ENCODE measurements around the gene BCDIN3D.
"Not testable (repeated sequence)": the region's sequence is repeated elsewhere in the genome, so short reads cannot be mapped to it uniquely, and the experiment has no call there.

Gene BCDIN3D

DNA sequence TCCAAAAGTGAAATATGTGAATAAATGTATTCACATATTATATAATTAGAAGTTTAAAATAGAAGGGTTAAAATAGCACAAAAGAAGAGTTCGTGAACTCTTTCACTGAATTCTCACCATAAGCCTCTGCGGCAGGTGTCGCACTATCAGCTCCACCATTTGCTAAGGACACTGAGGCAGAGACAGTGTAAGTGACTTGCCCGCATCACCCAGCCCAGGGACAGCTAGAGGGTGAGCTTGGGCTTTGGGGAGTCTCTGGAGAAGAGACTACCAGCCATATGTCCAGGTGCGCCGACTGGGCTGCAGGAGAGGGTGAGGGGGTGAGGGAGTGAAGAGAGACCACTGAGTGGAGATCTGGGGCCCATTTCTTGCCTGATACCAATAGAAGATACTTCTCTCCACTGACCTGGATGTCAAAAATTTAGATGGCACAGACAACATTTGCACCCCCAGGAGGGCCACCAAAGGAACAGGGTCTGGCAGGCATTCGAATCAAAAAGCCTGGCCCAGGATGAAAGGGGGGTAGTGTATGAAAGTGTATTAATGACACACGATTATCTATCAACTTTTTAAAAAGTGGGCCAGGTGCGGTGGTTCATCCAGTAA lies 32.3 kb upstream of the BCDIN3D start:
- DNase-seq = peak; percentile 13

DNA sequence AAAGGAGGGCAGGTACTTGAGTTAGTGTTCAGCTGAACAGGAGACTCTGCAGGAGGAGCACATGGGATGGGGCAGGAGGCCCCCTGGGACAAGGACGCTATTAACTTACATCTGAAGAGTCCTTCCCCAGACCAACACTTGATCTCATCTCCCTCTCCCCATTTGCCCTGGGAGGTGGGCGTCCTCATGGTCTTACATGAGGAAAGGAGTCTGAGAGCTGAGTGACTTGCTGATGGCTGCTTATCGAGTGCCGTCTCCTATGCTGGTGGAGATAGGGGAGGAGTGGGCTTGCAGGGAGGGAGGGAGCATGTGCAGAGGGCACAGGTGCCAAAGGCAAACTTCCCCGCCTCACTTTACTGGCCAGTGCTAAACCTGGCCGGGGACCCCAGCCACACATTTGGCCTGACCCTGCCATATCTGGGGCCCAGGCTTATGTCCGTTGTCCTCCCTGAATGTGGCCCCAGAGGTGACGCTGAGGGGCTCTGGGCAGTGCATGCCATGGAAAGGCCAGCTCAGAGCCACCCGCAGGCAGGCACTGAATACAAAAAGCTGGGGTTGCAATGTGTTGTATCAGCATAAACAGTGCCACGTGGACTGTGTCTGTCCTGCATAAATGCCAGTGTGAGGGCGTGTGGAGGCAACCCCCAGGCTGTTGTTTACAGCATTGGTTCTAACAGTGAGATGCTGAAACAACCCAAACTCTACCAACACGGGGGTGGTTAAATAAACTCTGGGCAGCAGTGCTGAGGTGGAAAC lies 31.4 kb upstream of the BCDIN3D start:
- DNase-seq = peak; percentile 20

DNA sequence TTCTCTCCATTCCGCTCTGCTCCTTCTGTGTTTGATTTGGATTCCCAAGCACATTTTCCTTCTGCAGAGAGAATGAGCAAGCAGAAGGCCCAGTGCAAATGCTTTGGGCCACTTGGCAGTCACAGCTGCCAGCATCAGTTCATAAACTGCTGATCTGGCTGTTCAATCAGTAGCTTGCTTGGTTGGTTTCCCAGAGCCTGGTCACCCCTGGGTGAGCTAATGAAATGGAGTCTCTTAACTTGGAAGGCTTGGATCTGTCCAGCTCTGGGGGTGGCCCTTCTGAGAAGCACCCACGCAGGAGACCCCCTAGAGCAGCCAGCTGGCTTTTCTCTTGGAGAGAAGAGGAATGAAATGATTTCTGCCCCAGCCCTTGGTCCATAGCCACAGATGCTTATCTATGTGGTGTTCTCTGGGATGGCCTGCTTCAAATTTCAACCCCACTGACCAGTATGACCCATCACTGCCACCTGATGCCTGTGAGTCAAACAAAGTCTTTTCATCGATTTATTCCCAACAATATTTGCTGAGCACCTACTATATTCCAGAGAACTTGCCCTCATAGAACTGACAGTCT lies 30.5 kb upstream of the BCDIN3D start:
- no peak for DNase-seq

DNA sequence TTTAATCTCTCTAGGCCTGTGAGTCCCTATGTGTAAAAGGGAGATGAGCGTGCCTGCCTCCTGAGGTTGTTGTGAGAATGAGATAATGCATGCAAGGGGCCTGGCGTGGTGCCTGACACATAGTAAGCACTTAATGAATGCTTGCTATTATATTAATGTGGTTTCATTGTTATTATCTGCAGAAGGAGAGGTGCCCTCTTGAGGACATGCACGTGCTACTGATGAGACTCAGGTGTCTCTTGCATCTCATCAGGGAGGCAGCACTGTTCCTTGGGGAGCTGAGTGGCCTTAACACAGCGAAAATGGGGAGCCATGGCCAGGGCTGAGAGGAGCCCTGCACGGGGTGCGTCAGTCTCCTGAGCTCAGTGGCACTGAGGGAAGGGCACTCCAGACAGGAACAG lies 29.9 kb upstream of the BCDIN3D start:
- no peak for DNase-seq

DNA sequence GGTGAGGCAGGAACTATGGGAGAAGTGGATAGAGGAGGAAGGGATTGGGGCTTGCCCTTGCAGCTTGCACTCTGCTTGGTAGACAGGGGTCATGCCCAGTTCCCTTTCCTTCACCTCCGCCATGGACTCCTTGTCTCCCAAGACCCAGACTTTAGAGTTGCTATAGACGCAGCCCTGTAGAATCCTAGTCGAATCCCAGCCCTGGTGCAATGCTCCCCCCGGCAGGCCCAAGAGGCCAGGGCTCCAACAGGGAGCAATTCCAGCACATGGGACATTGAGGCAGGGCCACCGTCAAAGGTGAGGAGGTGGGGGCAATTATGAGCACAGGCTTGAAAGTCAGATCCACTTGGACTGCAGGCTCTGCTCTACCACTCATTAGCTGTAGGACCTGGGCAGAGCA lies 29.5 kb upstream of the BCDIN3D start:
- no peak for DNase-seq

DNA sequence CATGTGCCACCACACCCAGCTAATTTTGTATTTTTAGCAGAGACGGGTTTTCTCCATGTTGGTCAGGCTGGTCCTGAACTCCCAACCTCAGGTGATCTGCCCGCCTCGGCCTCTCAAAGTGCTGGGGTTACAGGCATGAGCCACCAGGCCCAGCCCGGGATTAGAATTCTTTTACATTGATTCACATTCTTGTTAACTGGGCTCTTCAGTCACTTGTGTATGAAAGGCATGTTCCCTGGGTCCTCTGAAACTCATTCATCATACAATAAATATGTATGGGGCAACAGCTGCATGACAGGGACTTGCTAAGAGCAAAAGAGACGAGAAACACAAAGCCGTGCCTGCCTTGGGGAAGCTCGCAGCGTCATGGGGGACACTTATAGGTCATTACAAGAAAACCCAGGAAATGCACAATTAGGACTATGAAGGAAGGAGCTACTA lies 28.9 kb upstream of the BCDIN3D start:
- DNase-seq = not testable (repeated sequence)

DNA sequence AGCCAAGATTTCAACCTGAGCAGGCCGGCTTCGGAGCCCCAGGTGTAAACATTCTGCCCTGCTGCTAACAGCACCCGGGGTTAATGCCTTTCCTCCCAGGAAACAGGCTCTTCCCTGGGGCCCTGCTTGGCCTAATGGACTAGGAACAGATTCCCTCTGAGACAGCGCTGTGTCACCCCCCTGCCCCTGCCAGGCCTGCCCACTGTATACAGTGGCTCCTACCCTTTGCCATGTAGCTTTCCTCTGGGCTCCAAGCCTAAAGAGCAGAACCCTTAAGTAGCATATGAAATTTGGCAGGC lies 28.3 kb upstream of the BCDIN3D start:
- no peak for DNase-seq

DNA sequence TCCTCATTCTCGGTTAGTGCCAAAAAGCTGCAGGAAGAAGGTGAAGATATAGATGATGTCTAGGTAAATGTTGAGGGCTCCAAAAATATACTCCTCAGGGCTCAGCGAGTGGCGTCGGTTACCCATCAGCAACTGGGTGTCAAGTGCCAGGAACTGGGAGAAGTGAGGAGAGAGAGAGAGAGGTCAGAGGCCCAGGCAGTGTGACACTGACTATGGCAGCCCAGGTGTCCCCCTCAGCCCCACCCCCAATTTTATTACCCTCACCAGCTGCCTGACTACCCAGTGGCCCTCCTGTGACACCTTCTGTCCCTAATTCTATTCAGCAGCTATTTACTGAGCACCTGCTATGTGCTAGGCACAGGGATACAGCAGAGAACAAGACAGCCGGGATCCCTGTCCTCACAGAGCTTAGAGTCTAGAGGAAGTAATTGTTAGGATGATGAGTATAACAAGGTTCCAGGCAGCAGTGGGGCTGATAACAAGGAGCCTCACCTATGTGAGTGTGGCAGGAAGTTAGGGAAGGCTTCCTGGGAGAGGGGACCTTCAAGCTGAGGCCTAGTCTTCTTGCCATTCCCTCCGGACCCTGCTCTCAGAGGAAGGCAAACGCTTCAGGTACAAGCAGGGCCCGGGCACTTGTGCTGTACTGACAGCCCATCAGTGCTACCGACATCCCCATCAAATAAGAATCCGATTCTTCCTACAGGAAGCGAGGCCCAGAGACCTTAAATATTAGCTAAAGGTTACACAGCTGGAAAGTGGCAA lies 27.8 kb upstream of the BCDIN3D start:
- DNase-seq = no peak

DNA sequence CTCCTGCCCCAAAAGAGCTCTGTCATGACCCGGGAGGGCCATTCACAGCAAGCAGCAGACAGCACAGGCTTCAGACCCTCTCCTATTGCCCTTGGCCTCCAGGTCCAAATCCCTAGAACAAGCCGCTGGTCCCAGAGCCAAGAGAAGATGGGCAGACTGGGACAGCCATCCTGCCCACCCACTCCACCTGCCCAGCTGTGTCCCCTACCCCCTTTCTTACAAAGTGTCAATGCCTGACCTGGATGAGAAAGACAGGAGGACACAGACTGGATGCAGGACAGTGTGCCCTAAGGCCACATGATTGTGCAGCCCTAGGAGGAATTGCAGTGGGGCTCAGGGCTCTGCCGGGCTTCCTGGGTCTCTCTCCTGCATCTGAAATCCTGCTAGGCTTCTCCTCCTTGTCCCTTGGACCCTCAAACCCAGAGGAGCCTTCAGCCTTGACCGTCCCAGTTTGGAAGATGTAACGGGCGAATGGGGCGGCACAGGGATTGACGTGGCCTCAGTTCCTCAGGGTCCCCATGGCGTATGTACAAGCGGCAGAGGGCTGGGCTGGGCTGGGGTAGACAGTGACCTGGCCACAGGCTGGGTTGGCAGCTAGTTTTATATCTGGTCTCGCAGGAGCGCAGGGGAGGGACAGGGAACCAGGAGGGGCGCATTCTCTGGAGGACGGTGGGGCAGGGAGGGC lies 27.1 kb upstream of the BCDIN3D start:
- no peak for DNase-seq

DNA sequence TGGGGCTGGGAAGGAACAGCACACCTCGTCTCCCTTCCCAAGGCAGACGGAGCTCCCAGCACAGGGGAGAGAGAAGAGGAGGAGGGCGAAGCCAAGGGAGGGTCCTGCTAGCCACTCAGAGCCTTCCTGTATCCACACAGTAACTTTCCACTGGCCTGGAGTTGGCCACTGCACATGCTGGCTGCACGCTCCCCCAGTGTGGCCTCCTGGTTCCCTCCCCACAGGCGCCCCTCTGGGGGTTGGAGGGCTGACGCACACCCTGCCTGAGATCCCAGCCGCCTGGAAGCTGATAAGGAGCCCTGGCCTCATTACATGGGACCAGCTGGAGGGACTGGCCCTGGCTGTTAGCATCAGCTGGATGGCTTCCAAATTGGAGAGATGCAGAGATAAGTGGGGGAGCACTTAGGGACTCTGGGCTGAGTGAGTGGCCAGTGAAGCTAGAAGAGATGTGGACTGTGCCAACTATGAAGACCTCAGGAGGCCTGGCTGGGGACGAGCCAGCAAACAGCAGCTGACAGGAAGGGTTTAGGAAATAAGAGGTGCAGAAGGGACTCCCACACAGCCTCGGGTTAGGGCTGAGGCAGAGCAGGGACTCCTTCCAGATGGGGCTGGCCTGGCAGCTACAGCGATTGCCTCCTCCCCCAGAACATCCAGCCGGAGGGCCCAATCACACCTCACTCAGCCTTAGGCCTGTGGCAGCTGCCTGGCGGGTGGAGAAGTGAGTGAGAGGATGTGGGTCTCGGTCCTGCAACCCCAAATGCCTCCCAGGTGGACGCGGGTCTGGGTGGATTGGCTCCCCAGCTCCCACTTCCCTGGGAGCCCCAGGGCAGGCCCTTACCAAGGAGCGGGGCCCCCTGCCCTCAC lies 26.3 kb upstream of the BCDIN3D start:
- no peak for DNase-seq

DNA sequence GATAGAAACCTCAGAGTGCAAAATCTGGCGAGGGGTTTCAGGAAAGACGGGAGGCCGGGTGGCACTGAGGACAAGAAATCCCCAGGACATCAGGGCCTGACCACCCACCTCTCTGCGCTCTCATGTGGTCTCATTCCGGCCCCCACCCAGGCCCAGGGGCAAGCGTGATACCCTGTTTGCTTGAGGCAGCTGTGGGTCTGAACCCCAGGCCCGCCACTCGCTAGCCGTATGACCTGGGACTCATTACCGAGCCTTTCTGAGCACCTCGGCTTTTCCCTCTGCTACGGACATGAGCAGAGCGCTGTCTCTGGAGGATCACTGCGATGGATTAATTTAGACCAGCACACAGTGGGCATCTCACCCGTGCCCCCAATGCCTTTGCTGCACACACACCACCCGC lies 25.5 kb upstream of the BCDIN3D start:
- no peak for DNase-seq

DNA sequence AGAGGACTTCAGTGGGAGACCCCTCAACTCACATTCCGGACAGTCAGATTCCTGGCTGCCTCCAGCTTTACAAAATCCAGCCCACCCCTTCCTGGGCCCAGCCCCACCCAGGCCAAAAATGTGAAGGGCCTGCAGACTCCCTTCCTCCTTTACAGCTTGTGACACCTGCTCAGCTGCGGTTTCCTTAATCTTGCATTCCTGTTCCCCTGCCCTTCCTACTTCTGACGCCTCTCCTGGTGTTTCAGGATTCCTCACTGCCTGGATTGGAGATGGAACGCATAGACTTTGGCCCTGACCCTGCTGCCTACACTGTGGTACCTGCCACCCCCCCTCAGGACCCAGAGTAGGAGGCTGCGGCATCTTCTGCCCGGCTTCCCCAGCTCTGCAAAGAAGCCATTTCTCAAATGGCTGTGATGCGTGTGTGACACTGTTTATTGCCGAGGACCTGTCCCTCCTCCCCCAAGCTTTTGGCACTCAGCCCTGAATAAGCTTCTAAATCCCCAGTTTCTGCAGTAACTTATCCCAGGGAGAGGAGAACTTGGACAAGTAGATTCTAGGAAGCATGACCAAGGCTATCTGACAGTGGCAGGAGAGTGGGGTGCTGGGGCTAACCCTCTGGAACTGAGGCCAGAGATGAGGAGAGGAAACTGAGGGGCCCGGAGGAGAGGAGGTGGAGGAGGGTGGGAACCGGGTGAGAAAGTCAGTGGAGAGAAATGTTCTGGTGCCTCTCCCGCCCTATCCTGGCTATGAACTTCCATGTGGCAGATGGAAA lies 24.9 kb upstream of the BCDIN3D start:
- no peak for DNase-seq

DNA sequence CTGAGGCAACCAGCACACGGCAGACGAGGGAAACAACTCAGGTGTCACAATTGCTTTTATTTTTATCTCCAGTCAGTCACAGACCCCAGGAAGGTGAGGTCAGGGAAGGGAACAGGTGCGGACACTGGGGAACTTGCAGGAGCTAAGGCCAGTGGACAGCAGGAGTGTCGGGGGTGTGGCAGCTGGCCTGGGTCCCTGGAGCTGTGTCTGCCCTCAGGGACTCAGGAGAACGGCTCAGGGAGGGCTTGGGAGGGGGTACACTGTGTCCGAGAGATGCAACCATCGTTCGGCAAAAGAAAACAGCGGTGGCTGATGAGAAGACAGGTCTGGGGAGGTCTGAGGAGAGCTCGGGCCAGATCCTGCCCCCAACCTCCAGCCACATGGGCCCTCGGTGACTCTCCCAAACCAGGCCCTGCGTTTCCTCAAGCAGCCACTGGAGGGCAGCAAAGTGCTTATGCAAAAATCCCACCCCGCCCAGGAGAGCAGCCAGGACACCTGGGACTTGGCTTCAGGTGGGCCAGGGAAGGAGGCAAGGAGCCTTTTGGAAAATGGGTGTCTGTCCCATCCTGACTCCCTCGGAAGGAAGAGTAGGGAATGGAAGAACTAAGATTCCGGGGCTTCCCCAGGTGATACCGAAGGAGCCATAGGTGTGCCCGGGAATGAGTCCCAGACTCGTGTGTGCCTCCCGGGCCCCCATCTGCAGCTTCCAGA lies 24.1 kb upstream of the BCDIN3D start:
- DNase-seq = peak; percentile 79

DNA sequence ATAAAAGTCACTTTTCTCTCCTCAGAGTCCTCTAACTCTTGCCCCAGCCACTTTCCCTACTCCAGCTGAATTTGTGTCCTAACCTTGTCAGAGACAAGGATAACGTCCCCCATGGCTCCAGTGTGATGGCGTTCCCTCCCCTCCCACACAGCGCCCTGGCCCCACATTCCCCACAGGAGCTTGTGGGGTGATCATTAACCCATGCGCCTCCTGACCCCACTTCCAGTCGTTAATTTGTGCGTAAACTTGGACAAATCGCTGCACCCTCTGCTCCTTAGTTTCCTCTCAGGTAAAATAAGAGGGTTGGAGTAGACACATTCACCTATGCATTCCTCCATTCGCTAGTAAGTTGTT lies 22.9 kb upstream of the BCDIN3D start:
- DNase-seq = no peak

DNA sequence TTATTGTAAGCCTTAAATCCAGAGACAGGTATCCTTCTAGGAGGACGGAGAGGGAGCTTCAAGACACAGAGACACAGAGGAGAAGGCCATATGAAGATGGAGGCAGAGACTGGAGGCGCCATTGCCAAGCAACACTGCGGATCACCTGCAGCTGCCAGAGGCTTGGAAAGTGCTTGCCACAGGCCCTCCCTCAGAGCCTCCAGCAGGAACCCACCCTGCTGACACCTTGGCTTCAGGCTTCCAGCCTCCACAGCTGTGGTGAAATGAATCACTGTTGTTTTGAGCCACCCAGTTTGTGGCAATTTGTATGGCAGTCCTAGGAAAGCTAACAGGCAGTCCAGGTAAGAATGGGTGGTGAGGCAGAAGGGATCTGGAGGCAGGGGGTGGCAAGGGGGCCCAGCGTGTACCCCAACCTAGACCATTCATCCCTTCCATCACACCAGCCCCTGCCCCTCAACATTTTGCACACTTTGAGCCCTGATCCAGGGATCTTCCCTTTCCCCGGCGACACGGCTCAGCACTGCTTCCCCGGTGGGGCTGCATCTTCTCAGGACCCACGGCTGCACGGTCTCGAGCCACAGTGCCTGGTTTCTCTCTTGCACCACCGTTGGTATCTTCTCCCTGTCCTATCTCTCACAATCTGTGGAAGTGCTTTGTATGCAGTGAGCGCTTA lies 22.3 kb upstream of the BCDIN3D start:
- DNase-seq = no peak

DNA sequence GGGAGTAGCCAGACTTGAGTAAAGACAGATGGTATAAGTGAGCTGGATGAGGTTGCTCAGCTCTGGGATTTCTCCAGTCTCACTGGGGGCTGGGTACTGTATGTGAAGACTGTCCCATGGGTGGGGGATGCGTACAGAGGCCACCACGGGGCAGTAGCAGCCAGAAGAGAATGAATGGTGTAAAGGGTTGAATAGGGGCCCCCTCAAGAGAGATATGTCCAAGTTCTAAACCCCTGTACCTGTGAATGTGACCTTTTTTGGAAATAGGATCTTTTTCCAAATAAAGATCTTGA lies 21.8 kb upstream of the BCDIN3D start:
- no peak for DNase-seq

DNA sequence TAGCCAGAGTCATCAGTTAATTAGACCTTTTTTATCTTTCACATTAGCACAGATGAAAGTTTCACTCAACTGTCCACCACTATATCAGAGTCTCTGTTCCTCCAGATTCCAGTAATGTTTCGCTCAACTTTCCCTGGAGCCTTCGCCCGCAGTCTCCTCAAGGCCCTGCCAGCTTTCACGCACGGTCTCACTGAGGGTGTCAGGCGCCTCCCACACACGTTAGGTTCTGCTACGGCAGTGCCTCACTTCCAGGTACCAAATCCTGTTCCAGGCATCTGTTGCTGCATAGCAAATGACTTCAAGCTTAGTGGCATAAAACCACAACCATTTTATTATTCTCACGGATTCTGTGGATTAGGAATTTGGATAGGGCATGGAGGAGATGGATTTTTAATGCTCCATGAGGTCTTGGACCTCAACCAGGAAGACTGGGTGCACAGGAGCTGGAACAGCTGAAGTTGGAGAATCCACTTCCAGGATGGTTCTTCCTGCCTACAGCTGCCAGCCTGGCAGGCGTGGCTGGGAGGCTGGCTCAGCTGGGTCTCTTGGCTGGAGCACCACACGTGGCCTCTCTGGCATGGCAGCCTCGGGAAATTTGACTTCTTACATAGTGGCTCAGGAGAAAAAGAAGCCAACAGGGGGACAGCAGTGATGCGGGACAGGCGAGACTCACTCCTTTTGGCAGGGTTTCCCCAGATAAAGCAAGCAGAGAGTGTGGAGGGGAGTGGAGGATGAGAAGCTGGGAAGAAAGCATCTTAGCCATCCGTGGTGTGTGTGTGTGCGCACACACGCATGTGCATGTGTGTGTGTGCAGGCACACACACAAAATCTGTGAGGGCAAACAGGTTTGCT lies 21.3 kb upstream of the BCDIN3D start:
- DNase-seq = no peak

DNA sequence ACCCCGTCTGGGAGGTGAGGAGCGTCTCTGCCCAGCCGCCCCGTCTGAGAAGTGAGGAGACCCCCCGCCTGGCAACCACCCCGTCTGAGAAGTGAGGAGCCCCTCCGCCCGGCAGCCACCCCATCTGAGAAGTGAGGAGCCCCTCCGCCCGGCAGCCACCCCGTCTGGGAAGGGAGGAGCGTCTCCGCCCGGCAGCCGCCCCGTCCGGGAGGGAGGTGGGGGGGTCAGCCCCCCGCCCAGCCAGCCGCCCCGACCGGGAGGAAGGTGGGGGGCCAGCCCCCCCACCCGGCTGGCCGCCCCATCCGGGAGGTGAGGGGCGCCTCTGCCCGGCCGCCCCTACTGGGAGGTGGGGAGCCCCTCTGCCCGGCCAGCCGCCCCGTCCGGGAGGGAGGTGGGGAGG lies 18.0 kb upstream of the BCDIN3D start:
- not testable (repeated sequence) for DNase-seq

DNA sequence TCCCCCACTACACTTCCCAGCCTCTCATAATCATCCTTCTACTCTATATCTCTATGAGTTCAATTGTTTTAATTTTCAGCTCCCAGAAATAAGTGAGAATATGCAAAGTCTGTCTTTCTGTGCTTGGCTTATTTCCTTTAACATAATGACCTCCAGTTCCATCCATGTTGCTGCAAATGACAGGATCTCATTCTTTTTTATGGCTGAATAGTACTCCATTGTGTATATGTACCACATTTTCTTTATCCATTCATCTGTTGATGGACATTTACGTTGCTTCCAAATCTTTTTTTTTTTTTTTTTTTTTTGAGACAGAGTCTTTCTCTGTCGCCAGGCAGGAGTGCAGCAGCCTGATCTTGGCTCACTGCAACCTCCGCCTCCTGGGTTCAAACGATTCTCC lies 13.0 kb upstream of the BCDIN3D start:
- not testable (repeated sequence) for DNase-seq

DNA sequence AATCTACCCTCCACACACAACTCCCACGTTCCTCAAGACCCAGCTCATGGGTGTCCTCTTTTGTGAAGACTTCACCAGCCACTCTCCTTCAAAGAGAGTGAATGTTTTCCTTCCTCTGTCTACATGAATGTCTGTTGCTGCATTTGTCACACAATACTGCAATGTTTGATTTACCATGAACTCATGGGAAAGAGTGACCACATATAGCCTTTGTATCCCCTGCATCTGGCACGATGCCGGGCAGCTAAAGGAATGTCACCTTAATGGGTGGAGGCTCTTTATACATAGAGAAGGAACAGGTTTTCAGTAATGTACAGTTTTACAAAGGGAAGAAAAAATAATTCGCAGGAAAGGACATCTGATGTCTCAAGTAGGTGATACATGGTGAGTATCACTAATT lies 12.1 kb upstream of the BCDIN3D start:
- no peak for DNase-seq

Measured in activated CD4-positive, CD25-positive, alpha-beta regulatory T cell treated with anti-CD3 and anti-CD28 coated beads, Interleukin-2, amount 50 U/mL, for 72 hours (primary cell).